Stimulated activated CD8-positive, alpha-beta memory T cell treated with anti-CD3 and anti-CD28 coated beads, Interleukin-15, amount 100 ng/mL, for 48 hours (primary cell): ENCODE results near the gene PTBP2.
A peak's percentile ranks its signal among the peaks of the same experiment; 100 is the strongest.

ENCODE experiments used
- DNase-seq, 2 donors: peaks; one replicate each; pipeline ENCODE4 v3.0.0-alpha.2; 2020; ENCODE audit warnings: low read depth in 2 of 2

Gene PTBP2, protein sequence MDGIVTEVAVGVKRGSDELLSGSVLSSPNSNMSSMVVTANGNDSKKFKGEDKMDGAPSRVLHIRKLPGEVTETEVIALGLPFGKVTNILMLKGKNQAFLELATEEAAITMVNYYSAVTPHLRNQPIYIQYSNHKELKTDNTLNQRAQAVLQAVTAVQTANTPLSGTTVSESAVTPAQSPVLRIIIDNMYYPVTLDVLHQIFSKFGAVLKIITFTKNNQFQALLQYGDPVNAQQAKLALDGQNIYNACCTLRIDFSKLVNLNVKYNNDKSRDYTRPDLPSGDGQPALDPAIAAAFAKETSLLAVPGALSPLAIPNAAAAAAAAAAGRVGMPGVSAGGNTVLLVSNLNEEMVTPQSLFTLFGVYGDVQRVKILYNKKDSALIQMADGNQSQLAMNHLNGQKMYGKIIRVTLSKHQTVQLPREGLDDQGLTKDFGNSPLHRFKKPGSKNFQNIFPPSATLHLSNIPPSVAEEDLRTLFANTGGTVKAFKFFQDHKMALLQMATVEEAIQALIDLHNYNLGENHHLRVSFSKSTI

DNA sequence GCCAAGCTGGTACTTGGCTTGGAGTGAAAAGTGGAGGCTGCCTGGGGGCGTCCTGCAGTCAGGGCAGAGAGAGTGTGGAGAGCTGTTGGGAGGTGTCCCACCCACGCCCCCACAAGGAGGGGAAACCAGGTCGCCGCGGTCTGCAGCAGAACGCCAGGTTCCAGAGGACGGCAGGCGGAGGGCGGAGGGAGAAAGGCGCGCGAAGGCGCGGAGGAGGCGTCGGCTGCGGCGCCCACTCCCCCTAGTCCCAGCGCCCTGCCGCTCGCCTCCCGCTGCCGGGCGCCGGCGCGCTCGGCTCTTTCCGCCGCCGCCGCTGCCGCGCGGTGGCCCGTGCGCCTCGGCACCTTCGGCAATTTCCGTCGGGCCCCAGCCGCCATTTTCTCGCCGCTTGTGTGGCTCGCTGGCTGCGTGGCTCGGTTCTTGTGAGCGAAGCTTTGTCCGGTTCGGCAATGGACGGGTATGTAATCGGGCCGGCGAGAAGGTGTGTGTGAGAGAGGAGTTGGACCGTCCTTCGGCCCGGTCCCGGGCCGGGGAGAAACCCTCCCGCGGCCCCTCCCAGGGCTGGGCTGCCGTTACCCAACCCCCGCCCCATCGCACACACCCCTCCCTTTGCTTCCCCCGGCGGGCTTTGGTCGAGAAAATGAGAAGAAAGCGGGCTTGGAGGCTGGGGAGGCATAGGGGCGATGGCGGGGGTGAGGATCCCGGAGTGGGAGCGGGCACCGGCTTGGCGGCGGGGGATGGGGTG, at the start of gene PTBP2:
Gene PTBP2, plus strand, starts transcription at position 369 of the 745 bp plus-strand sequence. Its CDS starts 81 bp downstream, at position 450.
- DNase-seq, result peak; percentile 68 to 70

DNA sequence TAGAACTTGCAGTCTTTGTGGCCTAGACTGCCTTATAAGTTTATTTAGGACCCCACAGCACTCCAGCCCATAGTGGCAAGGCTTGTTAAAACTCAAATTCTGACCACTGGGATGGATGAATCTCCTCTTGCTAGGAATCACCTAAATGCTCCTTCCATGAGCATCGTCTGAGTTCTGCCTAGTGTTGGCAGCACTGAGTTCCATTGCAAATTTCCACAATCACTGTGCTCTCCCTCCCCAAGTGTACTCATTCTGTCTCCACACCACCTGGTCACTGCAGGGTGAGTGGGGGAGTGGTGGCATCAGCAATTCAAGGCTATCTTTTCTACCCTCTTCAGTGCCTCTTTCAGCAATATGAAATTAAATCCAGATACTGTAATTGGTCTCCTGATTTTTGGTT, 46.7 kb upstream of the PTBP2 start:
- no peak for DNase-seq

DNA sequence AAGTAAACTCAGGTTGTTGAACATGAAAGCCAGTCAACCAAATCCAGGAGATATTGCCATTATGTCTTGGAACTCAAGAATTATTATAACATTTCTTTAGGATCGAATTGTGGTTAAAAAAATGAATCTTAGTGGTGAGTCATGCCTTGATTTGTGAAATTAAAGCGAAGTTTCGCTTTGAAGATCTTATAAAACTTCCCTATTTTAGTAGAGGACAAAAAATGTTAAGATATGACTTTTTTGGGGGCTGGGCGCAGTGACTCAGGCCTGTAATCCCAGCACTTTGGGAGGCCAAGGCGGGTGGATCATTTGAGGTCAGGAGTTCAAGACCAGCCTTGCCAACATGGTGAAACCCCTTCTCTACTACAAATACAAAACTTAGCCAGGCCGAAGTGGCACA, 39.5 kb upstream of the PTBP2 start:
- no peak for DNase-seq

DNA sequence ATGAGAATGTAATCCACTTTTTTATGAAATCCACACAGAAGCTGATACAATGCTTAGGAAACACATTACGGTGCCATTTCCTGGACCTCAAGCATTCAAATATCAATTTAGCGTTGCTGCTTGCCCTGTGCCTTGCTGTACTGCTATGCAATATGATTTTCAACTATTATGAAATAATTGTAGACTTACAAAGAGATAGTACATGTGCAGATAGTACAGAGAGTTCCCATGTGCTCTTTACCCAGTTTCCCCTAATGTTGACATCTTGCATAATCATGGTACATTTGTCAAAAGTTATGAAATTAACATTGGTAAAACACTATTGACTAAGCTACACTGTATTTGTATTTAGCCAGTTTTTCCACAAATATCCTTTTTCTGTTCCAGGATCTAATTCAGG, 37.7 kb upstream of the PTBP2 start:
- no peak for DNase-seq

DNA sequence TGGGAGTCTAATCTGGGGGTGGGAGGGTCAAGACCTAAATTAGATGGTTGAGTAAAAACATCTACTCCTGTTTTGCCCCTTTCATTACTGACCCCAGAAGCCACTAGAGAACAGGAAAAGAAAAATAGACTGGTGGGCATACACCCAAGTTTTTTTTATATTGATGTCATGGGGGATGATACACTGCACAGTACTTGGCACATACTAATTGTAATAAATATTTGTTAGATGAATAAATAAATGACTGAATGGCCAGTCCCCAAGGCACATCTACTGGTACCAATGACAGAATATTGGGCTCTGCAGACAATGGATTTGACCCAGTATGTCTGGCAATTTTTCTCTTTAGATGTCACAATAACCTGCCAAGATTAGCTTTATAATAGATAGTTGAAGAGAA, 36.8 kb upstream of the PTBP2 start:
- DNase-seq, result no peak

DNA sequence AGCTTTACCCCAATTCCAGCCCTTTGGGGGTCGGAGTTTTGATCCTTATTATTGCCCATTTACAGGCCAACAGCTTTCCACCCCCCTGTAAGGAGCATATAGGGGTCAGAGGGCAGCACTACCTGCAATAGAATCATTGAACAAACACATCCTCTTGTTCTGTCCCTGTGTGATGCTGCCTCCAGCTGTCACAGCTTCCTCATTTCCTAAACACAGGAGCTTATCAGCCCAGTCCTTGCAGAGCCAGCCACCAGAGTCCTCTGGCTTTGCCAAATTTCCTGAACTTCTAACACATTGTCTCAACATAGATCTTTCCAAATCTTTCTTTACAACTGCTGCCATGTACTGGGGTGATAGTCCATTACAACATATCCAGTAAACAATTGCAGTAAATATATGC, 32.8 kb upstream of the PTBP2 start:
- no peak for DNase-seq

DNA sequence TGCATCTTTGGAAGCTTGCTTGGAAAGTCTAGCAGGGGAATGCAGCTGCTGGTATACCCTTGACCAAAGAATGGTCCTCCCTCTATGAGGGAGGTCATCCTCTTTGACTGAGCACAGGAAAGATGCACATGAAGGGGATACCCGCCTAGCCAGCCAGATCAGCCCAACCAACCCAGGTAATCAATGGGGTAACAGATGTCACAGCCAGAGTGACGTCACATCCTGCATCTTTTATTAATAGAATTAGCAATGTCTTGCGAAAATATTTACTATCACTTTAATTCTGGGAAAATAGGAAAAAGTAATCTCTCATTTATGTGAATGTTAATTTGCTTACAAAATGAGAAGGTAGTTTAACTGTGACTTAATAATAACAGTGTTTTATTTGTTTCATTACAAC, 25.6 kb upstream of the PTBP2 start:
- no peak for DNase-seq

DNA sequence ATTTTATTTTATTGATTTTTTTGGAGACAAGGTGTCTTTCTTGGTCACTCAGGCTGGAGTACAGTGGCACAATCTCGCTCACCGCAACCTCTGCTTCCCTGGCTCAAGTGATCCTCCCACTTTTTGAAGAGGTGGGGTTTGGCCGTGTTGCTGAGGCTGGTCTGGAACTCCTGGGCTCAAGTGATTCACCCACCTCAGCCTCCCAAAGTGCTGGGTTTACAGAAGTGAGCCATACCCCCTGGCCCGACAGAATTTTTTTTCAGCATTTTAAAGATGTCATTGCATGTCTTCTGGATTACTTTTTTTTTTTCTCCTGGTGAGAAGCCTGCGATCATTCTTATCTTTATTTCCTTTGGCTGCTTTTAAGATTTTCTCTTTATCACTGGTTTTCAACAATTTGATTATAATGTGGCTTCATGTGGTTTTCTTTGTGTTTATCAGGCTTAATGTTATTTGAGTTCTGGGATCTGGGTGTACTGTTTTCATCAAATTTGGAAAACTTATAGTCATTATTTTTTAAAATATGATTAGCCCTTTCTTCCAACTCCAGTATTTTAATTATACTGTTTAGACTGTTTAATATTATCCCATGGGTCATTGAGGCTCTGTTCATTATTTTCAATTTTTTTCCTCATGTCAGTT, 23.1 kb upstream of the PTBP2 start:
- no peak for DNase-seq

DNA sequence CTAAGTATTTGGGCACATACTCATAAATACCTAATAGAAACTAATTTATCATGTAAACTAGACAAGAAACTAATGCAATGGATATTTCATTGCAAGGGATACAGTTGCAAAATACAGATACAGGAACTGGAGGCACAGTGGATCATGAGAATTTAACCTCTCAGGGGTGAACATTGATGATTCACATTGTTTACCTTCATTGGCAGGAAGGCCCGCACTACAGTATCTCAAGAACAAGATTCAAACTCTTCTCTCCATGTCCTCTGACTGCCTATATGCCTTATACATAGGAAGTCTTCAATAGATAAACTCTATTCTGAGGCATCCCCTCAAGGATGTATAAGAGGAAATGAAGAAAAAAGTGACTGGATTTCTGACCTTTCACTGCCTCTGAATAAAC, 18.4 kb upstream of the PTBP2 start:
- DNase-seq, result no peak

DNA sequence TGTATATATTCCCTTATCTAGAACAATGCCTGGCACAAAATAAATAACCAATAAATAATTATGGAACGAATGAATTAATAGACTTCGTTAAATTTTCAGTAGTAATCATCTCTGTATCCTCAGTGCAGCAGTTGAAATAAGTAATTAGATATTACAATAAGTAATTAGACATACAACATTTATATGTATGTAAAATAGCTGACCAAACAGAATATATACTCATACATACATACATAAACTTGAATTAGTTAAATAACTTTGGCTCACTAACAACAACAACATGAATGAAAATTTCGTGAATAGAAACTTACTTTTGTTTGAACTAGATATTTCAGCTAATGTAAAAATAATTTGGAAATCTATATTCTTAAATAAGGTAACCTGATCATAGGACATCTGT, 14.6 kb upstream of the PTBP2 start:
- DNase-seq, result no peak

DNA sequence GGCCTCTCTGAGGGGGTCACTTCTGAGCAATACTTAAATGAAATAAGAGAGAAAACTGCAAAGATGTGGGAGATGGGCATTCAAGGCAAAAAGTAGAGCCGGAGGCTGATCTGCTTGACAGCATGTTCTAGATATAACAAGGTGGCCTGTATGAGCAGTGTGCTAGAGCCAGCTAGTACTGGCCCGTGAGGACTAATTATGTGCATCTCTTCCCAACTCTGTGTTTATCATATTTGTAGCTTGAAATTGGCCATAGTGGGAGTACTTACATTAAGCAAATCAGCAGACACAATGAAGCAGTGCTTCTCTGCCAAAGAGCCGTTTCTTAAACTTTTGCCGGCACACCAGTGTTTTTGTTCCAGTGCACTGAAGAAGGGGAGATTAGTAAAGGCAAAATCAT, 13.1 kb upstream of the PTBP2 start:
- no peak for DNase-seq

DNA sequence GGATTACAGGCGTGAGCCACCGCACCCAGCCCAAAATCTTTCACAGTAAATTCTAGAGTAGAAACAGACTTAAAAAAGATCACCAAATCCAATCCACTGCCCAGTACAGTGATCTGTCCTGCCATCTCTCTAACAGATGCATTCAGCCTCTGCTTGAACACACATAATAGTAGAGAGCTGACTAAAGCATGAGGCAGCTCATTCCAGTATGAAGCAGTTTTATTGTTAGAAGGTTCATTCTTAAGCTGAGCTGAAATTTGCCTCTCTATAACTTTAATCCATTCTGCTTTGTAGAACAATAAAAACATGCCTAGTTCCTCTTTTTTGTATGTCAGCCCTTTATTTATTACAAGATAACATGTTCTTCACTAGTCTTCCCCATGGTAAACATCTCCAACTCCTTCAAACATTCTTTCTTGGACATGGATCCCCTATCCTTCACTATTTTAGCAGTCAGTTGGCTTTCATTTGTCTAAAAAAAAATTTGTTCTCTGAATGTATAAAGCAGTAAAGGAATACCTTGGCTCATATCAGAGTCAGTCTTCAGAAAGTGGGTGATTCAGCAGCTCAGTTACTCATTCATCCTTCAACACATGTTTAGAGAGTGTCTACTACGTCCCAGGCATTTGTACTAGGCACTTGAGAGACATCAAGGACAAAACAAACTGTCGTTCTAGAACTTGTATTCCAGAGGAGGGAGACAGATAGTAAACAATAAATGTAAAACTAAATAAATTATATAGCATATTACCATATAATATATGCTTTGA, 10.7 kb upstream of the PTBP2 start:
- DNase-seq, result no peak

DNA sequence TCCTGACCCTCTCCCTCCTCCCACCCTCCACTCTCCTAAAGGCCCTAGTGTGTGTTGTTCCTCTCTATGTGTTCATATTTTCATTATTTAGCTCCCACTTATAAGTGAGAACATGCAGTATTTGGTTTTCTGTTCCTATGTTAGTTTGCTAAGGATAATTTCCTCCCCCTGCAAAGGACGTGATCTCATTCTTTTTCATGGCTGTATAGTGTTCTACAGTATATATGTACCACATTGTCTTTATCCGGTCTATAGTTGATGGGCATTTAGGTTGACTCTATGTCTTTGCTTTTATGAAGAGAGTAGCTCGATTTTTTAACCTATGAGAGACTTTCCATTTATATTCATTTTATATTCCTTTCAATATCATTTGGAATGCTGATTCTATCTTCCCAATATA, 7.9 kb upstream of the PTBP2 start:
- no peak for DNase-seq

DNA sequence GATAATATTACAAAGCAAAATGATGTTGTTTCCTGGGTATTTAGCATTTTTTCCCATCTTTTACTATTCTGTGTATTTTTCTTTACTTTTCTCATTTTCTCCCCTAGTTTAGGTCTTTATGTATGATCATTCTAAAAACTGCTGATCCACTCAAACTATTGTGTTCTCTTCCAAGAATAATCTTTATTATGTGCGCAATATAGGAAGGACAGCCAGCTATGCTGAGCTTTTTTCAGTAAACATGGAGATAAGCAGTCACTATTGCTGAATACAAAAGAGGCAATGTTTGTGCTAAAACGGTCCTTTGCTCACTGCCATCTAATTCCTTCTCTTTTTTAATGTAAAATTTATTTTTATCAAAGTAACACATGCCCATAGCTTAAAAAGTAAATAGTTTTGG, 6.7 kb upstream of the PTBP2 start:
- DNase-seq, result no peak

DNA sequence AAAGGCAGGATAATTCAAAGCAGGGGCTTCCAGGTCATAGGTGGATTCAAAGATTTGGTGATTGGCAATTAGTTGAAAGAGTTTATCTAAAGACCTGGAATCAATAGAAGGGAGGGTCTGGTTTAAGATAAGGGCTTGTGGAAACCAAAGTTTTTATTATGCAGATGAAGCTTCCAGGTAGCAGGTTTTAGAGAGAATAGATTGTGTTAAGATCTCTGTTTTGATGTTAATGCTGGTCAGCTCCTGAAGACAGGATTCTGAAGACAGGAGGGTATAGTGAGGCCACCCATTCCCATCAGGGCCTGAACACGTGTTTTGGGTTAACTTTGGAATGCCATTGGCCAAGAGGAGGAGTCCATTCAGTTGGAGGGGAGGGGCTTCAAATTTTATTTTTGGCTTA, 6.1 kb upstream of the PTBP2 start:
- no peak for DNase-seq

DNA sequence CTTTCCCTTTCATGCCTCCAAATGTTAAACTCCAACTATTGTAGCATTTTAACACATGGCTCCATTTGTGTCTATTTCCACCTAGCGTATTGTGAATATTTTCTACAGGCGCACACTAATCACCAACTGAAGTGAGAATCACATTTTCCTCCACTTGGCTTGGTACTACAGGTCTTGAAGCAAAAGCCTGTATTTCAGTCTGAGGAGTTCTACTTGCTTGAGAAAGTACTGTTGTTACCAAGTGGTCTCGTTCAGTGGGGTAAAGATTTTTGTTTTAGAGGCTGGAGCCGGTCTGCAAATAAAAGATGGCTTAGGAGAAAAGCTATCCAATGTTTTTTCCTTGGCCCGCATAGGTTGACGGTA, 550 bp upstream of the PTBP2 start:
- no peak for DNase-seq

DNA sequence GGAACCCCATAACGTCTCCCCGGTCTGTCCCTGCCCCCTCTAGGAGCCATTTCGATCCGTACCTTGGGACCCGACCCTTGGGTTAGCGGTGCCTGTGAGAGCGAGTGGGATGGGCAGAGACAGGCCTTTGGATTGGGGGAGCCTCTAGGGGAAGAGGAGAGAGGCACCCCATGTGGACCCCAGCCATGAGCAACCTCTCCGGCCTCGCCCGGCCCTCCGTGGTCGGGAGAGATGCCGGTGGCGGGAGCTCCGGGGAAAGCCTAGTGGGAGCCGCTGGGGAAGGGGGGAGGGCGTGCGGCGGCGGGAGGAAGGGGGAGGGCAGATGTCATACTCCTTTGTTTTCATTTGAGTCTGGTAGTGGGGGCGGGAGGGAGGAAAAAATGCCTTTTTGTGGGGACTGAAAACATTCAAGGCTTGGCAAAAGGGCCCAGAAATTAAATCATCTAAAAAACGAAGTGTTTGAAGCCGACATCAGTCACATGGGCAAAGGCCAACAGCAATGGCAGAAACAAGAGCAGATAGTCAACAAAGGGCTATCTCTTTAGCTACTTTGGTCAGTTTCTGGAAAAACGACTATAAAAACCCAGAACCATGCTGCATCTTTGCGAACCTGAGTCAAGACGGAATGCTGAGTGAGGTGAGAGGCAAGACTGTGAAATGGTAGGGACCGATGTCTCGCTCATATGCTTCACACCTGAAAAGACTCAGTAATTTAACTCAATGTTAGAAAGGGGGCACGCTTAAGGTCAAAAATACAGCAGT, 758 bp downstream of the PTBP2 start:
- DNase-seq, result peak; percentile 10 to 37

DNA sequence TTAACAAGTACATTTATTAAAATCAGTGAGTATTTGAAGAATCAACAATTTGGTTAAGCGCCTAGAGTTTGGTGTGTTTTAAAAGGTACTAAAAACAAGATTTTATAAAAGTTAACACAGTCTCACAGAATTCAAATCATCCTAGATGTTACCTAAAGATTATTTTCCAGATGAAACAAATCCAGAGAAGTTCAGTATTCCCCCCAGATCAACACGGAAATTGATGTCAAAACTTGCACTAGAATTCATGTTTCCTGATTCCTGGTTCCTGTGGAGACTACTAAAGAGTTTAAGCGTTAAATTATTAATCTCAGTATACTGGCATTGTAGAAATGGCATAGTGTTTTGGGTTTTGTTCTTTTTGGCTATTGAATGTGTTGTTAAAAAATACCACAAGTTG, 1.4 kb downstream of the PTBP2 start:
- no peak for DNase-seq

DNA sequence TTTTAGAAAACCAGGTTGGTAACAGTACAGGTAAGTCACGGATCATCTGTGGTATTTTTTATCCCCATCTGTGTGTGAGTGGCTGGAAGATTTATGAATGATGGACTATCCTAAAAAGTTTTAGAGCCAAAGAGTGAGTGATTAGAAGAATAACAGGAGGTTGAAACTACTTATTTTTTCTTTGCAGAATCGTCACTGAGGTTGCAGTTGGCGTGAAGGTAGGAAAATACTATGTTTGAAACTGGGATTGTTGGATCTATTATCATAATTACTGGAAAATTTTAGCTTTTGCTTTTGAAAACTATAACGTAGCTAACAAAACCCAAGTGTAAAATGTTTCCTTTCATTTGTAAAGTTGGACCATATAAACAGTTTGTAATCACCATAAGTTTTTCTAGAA, 1.8 kb downstream of the PTBP2 start:
- no peak for DNase-seq

DNA sequence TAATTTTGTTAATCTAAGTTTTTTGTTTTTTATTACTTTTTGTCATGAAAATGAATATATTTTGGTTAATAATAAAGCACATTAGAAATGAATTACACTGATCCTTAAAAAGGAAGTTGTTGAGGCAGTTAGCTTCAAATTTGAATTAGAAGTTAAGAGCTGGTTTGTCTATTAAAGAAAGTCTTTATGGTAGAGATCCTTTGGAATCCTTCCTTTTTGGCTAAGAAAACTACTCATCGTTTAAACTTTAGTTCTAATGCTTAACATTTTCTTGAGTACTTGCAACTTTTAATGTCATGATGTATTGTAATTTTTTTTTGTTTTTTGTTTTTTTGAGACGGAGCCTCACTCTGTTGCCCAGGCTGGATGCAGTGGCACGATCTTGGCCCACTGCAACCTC, 2.4 kb downstream of the PTBP2 start:
- DNase-seq, result no peak

DNA sequence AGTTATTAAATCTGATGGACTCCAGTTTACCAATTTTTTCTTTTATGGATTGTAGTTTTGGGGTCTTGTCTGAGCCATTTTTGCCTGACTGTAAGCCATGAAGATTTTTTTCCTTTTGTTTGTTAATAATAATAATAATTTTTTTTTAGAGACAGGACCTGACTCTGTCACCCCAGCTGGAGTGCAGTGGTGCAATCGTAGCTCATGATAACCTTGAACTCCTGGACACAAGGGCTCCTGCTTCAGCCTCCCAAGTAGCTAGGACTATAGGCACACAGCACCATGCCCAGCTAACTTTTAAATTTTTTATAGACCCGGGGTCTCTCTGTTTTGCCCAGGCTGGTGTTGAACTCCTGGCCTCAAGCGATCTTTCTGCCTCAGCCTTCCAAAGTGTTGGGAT, 6.3 kb downstream of the PTBP2 start:
- DNase-seq, result no peak
